ENCODE data around the gene FHAD1. TPM values are rescaled to one million over a fixed set of nuclear protein-coding genes. Genes with fewer than 3 reads are reported as not detected.

The FHAD1 gene
- total and polyA plus RNA-seq, 9 of the 15 experiments (the other 6 are each of a cell fraction or from before 2014, with no cell fraction given) = 0.32 to 2.1 (median 1.5) TPM; not detected in 1

DNA sequence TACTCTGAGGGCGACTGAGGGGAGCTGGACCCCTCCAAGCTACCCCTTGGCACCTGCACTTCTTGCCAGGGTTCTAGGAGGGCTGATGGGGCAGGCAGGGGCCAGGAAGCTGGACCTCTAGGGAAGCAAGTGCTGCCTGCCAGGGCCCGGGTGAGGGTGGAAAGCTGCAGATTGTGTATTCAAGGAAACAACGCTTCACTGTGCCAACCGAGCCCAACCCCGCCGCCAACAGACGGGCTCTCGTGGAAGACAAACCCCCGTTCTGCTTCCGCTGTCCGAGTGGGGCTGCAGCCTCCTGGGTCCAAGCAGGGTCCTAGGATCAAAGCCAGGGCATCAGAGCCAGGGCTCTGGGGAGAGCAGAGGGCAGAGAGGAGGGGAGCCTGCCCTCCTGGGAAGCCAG, 165.8 kb downstream of the FHAD1 start:
- Histone ChIP-seq H3K9ac (ENCODE audit: insufficient read depth in 1 of 2, low read depth in 2 of 2, low read length in 2 of 2) (no peak overlapping the region; a peak in 1 of 4 replicates), H3K27ac (ENCODE audit: extremely low read depth, low read depth, low read length) (no peak overlapping the region), H4K20me1 (replicated peaks; ENCODE audit: control insufficient read depth, insufficient read depth, low read length) (peaks cover 27% of the 10 kb centered on the region), H3K9me3 (replicated peaks; ENCODE audit: control insufficient read depth, insufficient read depth, low read depth, low read length) (no peaks in the 10 kb centered on the region), H3K9me1 (ENCODE audit: control insufficient read depth, insufficient read depth, low read length) (no peaks in the 10 kb centered on the region), H3K27me3 (ENCODE audit: control insufficient read depth in 2 of 2, insufficient read depth in 2 of 2, low read length in 2 of 2) (no peaks in the 10 kb centered on the region), H3K4me2 (ENCODE audit: insufficient read depth, low read length) (no peak overlapping the region), H2AFZ (ENCODE audit: low read depth, low read length) (no peak overlapping the region), H3K36me3 (ENCODE audit: control insufficient read depth, insufficient read depth, low read length) (peaks cover 31% of the 10 kb centered on the region), H3K4me3 (no peak overlapping the region), H3K79me2 (ENCODE audit: control insufficient read depth, insufficient read depth, low read length) (peaks cover 29% of the 10 kb centered on the region), H3K4me1 (replicated peaks in 1 of 2; ENCODE audit: control insufficient read depth in 2 of 2, insufficient read depth in 2 of 2, low read length in 2 of 2) (peaks cover 45 to 70% of the 10 kb centered on the region in 2 experiments)
- no TSS peak for BruUV-seq (replicated peaks)
- WGBS (ENCODE audit: insufficient coverage, low coverage, missing lambda C conversion rate) = 90% methylated on average over 11 of the region's 11 CpGs
- DNase-seq (ENCODE audit: extremely low read depth in 1 of 4, low spot score in 3 of 4) (no peak), FAIRE-seq (no peak), ATAC-seq (no peak)
- POLR2A ChIA-PET = interaction anchor here (0.6 to 1.1 kb wide), 5 partner anchors 14 to 247 kb away, joined by 3 to 4 read pairs (median 3); a partner anchor contains a TSS
- TF ChIP-seq MCM7 (IDR thresholded peaks at IDR 0.05) (no peak), SRSF3 (IDR thresholded peaks at IDR 0.05; ENCODE audit: insufficient read depth, low read length) (0 out of 2 replicates have a peak, but pooled peaks have one; percentile 34), RBFOX2 (IDR thresholded peaks at IDR 0.05; ENCODE audit: low read depth, low read length) (peak; percentile 39; the same call in 1 of the 2 replicates)
- TF ChIP-seq, protein P1, sequence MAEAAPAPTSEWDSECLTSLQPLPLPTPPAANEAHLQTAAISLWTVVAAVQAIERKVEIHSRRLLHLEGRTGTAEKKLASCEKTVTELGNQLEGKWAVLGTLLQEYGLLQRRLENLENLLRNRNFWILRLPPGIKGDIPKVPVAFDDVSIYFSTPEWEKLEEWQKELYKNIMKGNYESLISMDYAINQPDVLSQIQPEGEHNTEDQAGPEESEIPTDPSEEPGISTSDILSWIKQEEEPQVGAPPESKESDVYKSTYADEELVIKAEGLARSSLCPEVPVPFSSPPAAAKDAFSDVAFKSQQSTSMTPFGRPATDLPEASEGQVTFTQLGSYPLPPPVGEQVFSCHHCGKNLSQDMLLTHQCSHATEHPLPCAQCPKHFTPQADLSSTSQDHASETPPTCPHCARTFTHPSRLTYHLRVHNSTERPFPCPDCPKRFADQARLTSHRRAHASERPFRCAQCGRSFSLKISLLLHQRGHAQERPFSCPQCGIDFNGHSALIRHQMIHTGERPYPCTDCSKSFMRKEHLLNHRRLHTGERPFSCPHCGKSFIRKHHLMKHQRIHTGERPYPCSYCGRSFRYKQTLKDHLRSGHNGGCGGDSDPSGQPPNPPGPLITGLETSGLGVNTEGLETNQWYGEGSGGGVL (CRISPR knock-in tag; IDR thresholded peaks at IDR 0.05) = no peak
- in situ Hi-C loops (cut with MboI) (no loop called here), intact Hi-C loops (cut with micrococcal nuclease) (no loop called here)
- CTCF ChIA-PET (ENCODE audit: low intra/inter-chr PET ratio) = no interaction called here

Data from K562 (cell line).